GM04503 (cell line): Measurements from ENCODE around the gene APCDD1.

ENCODE experiments used
- DNase-seq: peaks from one replicate; pipeline ENCODE4 v3.0.0-alpha.2; 2012; ENCODE audit warnings: low read depth

The APCDD1 gene

GRCh38 chr18:10432781-10433180 is 21.7 kb upstream of the APCDD1 start:
- no peak for DNase-seq

GRCh38 chr18:10436160-10436559 is 18.3 kb upstream of the APCDD1 start:
- no peak for DNase-seq

GRCh38 chr18:10437837-10438236 is 16.6 kb upstream of the APCDD1 start:
- no peak for DNase-seq

DNA sequence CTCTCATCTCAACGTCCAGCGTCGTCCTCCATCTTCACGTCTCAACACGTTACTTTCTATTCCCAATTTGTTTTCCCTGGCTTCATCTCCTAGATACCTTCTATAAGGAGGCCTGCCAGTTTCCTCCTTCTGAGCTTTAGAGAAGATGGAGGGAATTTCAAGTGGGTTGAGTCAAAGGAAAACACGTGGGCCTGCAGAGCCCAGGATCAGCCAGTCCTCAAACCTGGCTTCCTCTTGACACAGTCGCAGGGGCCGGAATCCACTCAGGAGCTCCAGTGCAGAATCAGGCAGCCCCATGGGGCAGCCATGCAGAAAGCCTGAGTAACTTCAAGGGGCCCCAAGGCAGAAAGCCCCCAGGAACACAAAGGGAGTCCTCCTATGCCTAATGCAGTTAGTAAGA is 14.5 kb upstream of the APCDD1 start:
- DNase-seq = no peak

DNA sequence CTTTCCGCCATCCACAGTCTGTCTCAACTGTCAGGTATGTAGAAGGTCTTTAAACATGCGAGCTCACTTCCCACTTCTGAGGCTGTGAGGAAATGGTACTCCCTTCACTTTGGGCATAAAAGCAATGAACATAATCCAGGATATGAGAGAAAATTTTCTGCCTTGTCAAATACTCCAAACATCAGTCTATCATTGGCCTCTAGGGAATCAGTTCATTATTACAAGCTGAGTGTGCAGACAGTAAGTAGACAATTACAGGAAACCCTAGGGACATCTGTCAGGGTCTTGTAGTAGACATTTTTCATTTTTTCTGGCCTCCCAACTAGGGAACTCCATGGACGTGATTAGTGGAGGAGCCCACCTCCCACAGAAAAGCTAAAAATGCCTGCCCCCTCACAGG is 13.6 kb upstream of the APCDD1 start:
- no peak for DNase-seq

- no peak for DNase-seq
These were observed 13.0 kb upstream of the APCDD1 start for GRCh38 chr18:10441472-10441871.

DNA sequence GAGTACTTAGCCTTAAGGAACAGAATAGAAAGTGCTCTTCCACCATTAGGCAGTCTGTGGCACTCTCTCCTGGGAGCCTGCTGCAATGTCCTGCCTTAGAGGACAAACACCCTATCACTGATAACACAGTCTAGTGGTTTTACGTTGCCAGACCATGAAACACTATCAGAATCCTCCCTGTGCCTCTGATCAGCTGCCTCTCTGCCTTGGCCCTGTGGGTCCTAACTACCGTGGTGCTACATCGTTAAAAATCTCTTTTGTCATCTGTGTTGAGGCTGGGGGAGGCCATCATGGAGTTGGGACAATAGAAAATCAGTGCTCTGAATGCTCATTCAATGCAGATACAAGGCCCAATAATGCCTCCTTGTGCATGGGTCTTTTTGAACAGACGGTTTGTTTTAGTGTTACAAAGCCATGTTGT is 11.9 kb upstream of the APCDD1 start:
- no peak for DNase-seq

DNA sequence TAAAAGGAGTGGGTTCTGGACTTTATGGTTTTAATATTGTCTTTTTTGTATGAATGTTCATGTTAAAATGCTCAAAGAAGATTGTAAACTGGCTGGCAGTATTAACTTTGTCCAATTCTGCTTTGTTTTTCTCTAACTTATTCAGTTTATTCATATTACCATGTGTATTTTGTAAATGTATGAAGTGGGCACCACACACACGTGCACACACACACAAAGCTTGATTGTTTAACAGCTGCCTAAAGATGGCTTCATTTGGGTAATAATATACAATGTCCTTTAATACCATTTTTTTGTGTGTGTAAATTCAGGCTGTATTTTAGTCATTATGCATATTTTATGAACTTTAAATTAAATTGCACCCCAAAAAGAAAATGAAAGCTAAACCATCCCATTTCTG is 11.4 kb upstream of the APCDD1 start:
- DNase-seq = no peak

- DNase-seq = no peak
These were observed 10.0 kb upstream of the APCDD1 start for GRCh38 chr18:10444314-10445006.

DNA sequence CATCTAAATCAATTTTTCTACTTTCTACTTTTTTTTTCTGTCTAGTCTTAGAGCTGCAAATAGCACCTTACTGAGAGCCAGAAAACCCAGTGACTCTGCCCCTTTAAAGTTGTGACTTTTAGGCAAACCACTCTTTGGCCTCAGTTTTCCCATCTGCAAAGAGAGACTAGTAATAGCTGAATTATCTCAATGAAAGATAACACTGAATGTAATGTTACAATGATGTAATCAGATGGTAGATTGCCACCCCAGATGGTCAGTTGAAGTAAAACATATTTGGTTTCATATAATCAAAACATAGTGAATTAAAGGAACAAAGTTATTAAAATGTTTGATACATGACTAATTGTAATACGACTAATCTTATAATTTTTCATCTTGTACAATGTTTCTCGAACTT is 5.0 kb upstream of the APCDD1 start:
- DNase-seq = no peak

GRCh38 chr18:10450986-10451385 is 3.4 kb upstream of the APCDD1 start:
- DNase-seq = no peak

GRCh38 chr18:10453261-10453805 is 1.1 kb upstream of the APCDD1 start:
- no peak for DNase-seq

DNA sequence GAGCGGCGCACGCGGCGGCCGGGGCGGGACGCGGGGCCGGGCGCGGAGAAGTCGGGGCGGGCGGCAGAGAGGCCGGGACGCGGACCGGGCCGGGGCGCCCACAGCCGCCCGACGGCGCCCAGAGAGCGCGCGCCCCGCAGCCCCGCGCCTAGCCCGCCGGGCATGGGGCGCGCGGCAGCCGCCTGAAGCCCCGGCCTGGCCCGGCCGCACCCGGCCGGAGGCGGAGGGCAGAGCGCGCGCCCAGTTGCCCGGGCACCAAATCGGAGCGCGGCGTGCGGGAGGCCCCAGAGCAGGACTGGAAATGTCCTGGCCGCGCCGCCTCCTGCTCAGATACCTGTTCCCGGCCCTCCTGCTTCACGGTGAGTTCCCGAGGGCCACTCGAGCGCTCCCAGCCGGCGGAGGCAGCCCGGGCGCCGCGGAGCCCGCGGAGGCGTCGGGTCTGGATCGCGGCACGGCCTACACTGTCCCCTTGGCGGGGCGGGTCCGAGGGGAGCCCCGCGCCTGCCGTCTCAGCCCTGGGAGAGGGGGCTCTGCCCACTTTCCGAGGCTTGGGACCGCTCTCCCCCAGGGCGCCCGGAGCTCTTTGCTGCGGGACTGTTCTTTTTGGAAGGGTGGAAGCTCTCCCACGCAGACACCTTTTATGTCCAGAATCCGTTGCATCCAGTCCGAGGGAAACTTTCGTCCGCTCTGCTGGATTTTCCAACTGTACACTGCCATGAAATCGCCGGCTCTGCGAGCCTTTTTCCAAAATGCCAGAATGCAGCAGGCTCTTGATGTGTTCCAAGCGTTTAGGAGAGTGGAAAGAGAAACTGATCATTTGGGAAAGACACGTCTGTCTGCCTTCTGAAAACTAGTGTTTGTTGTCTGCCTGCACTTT is 484 bp downstream of the APCDD1 start:
- no peak for DNase-seq

DNA sequence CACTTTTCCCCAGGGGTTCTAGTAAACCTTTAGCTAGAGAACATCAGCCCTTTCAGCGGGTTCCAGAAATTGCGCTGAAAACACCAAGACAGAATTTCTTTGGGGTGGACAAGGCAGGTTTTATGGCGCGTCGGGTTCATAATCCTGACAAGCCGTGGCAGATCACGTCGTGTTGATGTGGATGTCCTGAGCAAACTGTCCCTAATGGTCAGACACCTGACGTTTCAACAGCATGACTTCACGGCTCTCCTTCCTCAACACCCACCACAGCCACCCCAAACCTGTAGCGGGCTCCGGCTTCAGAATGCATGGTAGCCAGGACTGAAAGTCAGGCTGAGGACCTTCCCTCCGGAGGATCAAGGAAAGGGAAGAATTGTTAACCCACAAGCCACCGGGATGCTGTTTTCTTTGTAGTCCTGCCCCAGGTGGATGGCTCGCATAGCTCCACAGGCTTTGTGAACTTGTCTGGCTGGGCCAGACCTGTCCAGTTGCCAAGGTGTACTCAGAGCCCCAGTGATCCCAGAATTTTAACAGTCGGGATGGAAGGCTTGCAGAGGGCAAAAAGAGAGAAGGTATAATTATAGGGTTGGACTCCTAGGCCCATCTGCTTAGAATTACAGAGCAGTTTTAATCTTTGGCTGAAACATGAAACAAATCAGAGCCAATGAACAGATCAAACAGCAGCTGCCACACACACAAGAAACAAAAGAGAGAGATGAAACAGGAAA is 1.5 kb downstream of the APCDD1 start:
- DNase-seq = no peak

GRCh38 chr18:10456718-10457117 is 2.3 kb downstream of the APCDD1 start:
- no peak for DNase-seq

DNA sequence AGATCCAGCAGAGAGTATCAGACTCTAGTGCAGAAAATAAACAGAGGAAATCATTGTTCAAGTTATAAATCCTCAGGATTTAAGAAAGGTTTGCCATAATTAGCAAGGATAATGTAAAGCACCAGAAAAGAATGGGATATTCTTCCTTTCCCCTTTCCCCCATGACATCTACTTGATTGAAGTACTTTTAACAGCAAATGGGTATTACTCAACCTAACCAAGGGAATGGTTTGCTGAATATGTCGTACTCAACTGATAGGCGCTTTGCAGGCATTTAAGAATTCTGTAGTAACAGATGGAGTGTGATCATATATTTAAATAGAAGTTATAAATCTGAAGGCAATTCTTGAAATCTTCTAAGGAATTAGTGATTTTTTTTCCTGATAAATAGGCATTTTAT is 2.7 kb downstream of the APCDD1 start:
- DNase-seq = no peak

- no peak for DNase-seq
These were observed 3.3 kb downstream of the APCDD1 start for GRCh38 chr18:10457767-10458166.

DNA sequence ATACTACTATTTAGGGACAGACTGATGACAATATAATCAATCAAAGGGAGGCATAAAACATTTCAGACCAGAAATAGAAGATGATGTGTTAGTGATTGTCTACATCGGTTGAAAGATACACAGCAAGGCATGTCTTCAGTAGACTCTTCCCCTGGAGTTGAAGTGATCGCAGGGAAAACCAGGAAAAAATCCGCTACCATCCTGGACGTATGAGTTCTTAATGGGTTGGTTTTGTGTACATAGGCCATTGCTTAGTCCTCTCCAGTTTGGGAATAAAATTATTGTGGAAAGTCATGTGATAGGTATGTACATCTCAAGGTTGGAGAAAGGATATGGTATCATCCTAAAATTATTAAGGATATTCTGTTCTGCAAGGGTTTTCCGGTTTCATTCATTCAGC is 4.3 kb downstream of the APCDD1 start:
- no peak for DNase-seq

- DNase-seq = no peak
These were observed 5.2 kb downstream of the APCDD1 start for GRCh38 chr18:10459587-10459986.

DNA sequence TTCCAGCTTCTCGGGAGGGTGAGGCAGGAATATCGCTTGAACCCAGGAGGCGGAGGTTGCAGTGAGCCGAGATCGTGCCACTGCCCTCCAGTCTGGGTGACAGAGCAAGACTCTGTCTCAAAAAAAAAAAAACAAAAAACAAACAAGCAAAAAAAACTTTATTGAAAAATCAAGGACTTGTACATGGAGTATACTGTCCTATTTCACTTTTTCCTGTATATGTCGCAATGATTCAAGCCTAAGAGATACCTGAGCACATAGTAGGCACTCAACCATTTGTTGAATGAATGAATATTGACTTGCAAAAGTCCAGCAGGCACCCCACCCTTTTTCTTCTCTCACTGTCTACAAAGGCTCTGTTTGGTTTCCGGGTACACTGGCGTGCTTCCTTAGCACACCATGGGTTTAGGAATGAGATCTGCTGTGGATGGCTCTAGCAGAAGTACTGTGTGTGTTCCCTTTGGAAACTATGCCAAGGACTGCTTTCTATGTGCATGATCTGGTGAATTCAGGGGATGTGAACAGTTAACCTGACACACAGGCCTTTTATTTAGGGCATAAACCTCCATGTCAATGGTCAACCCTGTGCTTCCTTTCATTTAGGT is 6.1 kb downstream of the APCDD1 start:
- DNase-seq = no peak

DNA sequence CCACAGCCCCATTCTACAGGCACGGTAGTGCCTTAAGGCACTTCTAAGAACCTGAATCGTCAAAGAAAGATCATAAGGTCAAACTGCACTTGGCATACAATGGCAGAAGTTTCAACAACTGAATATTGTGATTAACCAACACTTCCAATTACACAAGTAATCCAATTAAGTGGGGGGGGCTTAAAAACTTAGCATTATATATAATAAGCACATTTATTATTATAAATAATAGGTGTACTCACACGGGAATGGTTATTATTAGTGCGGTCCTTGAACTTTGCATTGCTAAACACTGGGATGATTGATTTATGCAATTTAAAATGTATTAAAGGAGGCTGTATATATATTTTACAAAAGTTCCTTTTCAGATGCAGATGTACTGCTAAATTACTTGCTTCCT is 7.6 kb downstream of the APCDD1 start:
- no peak for DNase-seq

DNA sequence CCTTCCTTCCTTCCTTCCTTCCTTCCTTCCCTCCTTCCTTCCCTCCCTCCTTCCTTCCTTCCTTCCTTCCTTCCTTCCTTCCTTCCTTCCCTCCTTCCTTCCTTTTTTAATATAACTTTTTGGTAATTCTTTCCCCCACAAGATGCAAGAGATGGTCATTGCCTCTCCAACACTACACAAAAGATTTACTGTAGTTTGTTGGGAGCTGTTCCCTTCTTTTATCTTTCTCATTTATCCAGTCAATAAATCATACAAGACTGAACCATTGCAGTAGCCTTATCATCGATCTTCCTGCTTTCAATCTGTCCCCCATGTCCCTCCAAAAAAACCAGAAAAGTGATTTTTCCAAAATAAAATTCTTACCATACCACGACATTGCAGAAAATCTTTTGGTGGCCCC is 8.2 kb downstream of the APCDD1 start:
- no peak for DNase-seq
